ENCODE measurements around the gene LRP2. TPM values are rescaled to one million over a fixed set of nuclear protein-coding genes. Genes with fewer than 3 reads are reported as not detected.

The LRP2 gene
- total and polyA plus RNA-seq, 10 of the 15 experiments (the other 5 are each of a cell fraction or from before 2014, with no cell fraction given) = 0.01 to 0.19 (median 0.06) TPM; not detected in 5

GRCh38 chr2:169286624-169287231, 75.6 kb downstream of the LRP2 start:
- Histone ChIP-seq H3K79me2 (ENCODE audit: control insufficient read depth, insufficient read depth, low read length) (no peaks in the 10 kb centered on the region), H3K27me3 (replicated peaks in 1 of 2; ENCODE audit: control insufficient read depth in 2 of 2, insufficient read depth in 2 of 2, low read length in 1 of 2) (no peaks in the 10 kb centered on the region; a peak in 1 of 4 replicates), H3K4me1 (ENCODE audit: control insufficient read depth, insufficient read depth, low read length) (no peaks in the 10 kb centered on the region), H3K27ac (ENCODE audit: control insufficient read depth, insufficient read depth) (no peak overlapping the region), H3K4me3 (no peak overlapping the region), H3K4me2 (ENCODE audit: control insufficient read depth, insufficient read depth) (no peak overlapping the region), H3K9me3 (replicated peaks; ENCODE audit: control insufficient read depth, insufficient read depth, low read length) (no peaks in the 10 kb centered on the region), H4K20me1 (ENCODE audit: control insufficient read depth, insufficient read depth) (no peaks in the 10 kb centered on the region), H3K36me3 (ENCODE audit: control insufficient read depth in 2 of 2, insufficient read depth in 2 of 2, low read length in 1 of 2) (no peaks in the 10 kb centered on the region), H3K9ac (ENCODE audit: control insufficient read depth, insufficient read depth, low read length) (no peak overlapping the region), H2AFZ (ENCODE audit: control insufficient read depth, low read depth, low read length) (no peak overlapping the region)
- DNase-seq (ENCODE audit: low read depth, low spot score) (no peak), FAIRE-seq (no peak), ATAC-seq (no peak)
- no peak for TF ChIP-seq MEF2B (IDR thresholded peaks at IDR 0.05; ENCODE audit: partially characterized antibody, poor library complexity, severe bottlenecking)
- TF ChIP-seq EZH2 (IDR thresholded peaks at IDR 0.05; ENCODE audit: borderline replicate concordance, control insufficient read depth, low read depth, low read length) = no peak
- TF ChIP-seq RB1 (IDR thresholded peaks at IDR 0.05; ENCODE audit: borderline replicate concordance) = no peak
- no peak for TF ChIP-seq HCFC1 (IDR thresholded peaks at IDR 0.05; ENCODE audit: low read length)
- TF ChIP-seq MAX (IDR thresholded peaks at IDR 0.05; ENCODE audit: low read depth, low read length) = no peak
- TF ChIP-seq IKZF1 (conservative IDR thresholded peaks at IDR 0.05) = no peak
- TF ChIP-seq PAX5 (IDR thresholded peaks at IDR 0.05; ENCODE audit: borderline replicate concordance, low read depth, low read length) = no peak
- TF ChIP-seq MYB (IDR thresholded peaks at IDR 0.05; ENCODE audit: borderline replicate concordance, low read depth, low read length) = no peak
- POLR2A ChIA-PET = no interaction called here
- RAD21 ChIA-PET (ENCODE audit: unreplicated experiment) = no interaction called here
- intact Hi-C loops (cut with micrococcal nuclease; ENCODE audit: unreplicated experiment) = no loop called here
- CTCF ChIA-PET = interaction anchor here (0.7 to 1.1 kb wide), 2 partner anchors 55 to 110 kb away, joined by 3 to 4 read pairs; no protein-coding TSS in a partner anchor
- 33% methylated on average over 4 of the region's 4 CpGs for WGBS (ENCODE audit: insufficient coverage, insufficient replicate concordance, low lambda C conversion rate, missing lambda C conversion rate)
- in situ Hi-C loops (cut with MboI) = no loop called here
- SMC1A ChIA-PET (ENCODE audit: uncharacterized antibody, unreplicated experiment) = interaction anchor here (0.7 kb wide), 1 partner anchor 9 kb away, joined by 3 read pairs; no protein-coding TSS in a partner anchor
- BruUV-seq (replicated peaks) = no TSS peak

Data from GM12878 (cell line).